GM23248 (cell line): ENCODE data around the gene NFATC2.

Source experiments
- EZH2 ChIP-seq: fragments of 200-600 bp; sonication (generic); IDR thresholded peaks from 2 replicates; pipeline ENCODE4 v1.6.1; 2018; ENCODE audit warnings: antibody characterized with exemption, mild to moderate bottlenecking; ENCODE audit not compliant: insufficient read depth, poor library complexity, severe bottlenecking
- EZH2phosphoT487 ChIP-seq: fragments of 200-600 bp; sonication (generic); IDR thresholded peaks from 2 replicates; pipeline ENCODE4 v1.6.1; 2018; ENCODE audit warnings: antibody characterized with exemption, moderate library complexity, mild to moderate bottlenecking, low read depth; ENCODE audit not compliant: insufficient read depth

- no peak for TF ChIP-seq EZH2
- no peak for TF ChIP-seq EZH2phosphoT487
Measured at GRCh38 chr20:51460569-51461265, 81.8 kb downstream of the NFATC2 start.
